Karpas-422 (cell line): ENCODE results near the gene SWI5. TPM values are rescaled to one million over a fixed set of nuclear protein-coding genes. Genes with fewer than 3 reads are reported as not detected.
A peak's percentile ranks its signal among the peaks of the same experiment; 100 is the strongest.

ENCODE experiments used
- DNase-seq: peaks from one replicate; pipeline ENCODE4 v3.0.0-alpha.2; 2015
- H2AFZ ChIP-seq: fragments of 200-600 bp; sonication (generic); 2 replicates; pipeline ENCODE4 v1.6.1; 2014; ENCODE audit warnings: antibody characterized with exemption, low read length, mixed read lengths
- H3K27ac ChIP-seq: fragments of 200-600 bp; sonication (generic); 2 replicates; pipeline ENCODE4 v1.5.1; 2014; ENCODE audit warnings: mild to moderate bottlenecking, low read length, moderate library complexity
- H3K27me3 ChIP-seq: fragments of 200-600 bp; sonication (generic); 2 replicates; pipeline ENCODE4 v1.6.1; 2014; ENCODE audit warnings: low read length, mixed read lengths
- H3K36me3 ChIP-seq: fragments of 200-600 bp; sonication (generic); 2 replicates; pipeline ENCODE4 v1.6.1; 2014; ENCODE audit warnings: low read length, mixed read lengths; ENCODE audit not compliant: insufficient read depth
- H3K4me1 ChIP-seq: fragments of 200-600 bp; sonication (generic); 2 replicates; pipeline ENCODE4 v1.6.1; 2014; ENCODE audit warnings: mild to moderate bottlenecking, low read length, mixed read lengths
- H3K4me2 ChIP-seq: fragments of 200-600 bp; sonication (generic); 2 replicates; pipeline ENCODE4 v1.6.1; 2014; ENCODE audit warnings: low read length, low read depth, mild to moderate bottlenecking; ENCODE audit not compliant: poor library complexity, severe bottlenecking
- H3K4me3 ChIP-seq: fragments of 200-600 bp; sonication (generic); 2 replicates; pipeline ENCODE4 v1.5.1; 2014; ENCODE audit warnings: mild to moderate bottlenecking, antibody characterized with exemption, low read length, mixed read lengths
- H3K79me2 ChIP-seq: fragments of 200-600 bp; sonication (generic); 2 replicates; pipeline ENCODE4 v1.6.1; 2014; ENCODE audit warnings: mild to moderate bottlenecking, low read length, mixed read lengths
- H3K9ac ChIP-seq: fragments of 200-600 bp; sonication (generic); 2 replicates; pipeline ENCODE4 v1.6.0; 2014; ENCODE audit warnings: low read length
- H3K9me2 ChIP-seq: fragments of 200-600 bp; sonication (generic), shearing (Covaris generic); replicated peaks from 2 replicates; pipeline ENCODE4 v1.6.0; 2014; ENCODE audit warnings: mild to moderate bottlenecking, low read length, moderate library complexity; ENCODE audit not compliant: insufficient read depth
- H3K9me3 ChIP-seq: fragments of 300-700, 200-600 bp; sonication (generic); 2 replicates; pipeline ENCODE4 v1.6.1; 2014; ENCODE audit warnings: low read length, mixed read lengths
- H4K20me1 ChIP-seq: fragments of 200-600 bp; sonication (generic); 2 replicates; pipeline ENCODE4 v1.6.1; 2014; ENCODE audit warnings: mild to moderate bottlenecking, antibody characterized with exemption, low read length, low read depth; ENCODE audit not compliant: insufficient read depth
- small RNA-seq: library from RNA; depleted of rRNA; stranded (forward); fragments of <200 nt; gene quantifications from one replicate; pipeline ENCODE3, GENCODE V24; 2014
- total RNA-seq: library from RNA; depleted of rRNA; stranded (reverse); fragments of >200 nt; shearing (Covaris generic); gene quantifications from 2 replicates; pipeline ENCODE4 v1.2.3, GENCODE V29; 2014; ENCODE audit warnings: low replicate concordance; rRNA removed

The SWI5 gene
- total RNA-seq, 1 experiment from 2014 or later: 37.6 TPM

DNA sequence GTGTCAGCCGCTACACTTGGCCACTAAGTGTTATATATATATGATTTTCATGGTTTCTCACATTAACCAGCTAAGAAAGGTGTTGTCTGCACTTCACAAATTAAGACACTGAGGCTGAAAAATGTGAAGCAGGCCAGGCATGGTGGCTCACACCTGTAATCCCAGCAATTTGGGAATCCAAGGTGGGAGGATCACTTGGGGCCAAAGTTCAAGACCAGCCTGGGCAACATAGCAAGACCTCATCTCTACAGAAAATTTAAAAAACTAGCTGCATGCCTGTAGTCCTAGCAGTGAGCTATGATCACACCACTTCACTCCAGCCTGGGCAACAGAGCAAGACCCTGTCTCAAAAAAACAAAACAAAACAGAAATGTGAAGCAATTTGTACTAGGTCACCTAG, 48.3 kb downstream of the SWI5 start:
- H3K4me1 ChIP-seq: peaks cover 21% of the 10 kb centered on the region
- peaks cover 43% of the 10 kb centered on the region for H3K79me2 ChIP-seq
- H3K9me3 ChIP-seq: no peaks in the 10 kb centered on the region
- no peak for DNase-seq
- no peaks in the 10 kb centered on the region for H3K9me2 ChIP-seq
- peaks cover 2% of the 10 kb centered on the region; the same call in 1 of the 2 replicates for H3K36me3 ChIP-seq
- H3K4me2 ChIP-seq: peak overlapping the region; percentile 92
- H3K4me3 ChIP-seq: peak overlapping the region; percentile 85
- no peaks in the 10 kb centered on the region for H4K20me1 ChIP-seq
- no peak overlapping the region for H3K27ac ChIP-seq
- peak overlapping the region; percentile 88 for H3K9ac ChIP-seq
- H2AFZ ChIP-seq: no peak overlapping the region
- no peaks in the 10 kb centered on the region for H3K27me3 ChIP-seq

DNA sequence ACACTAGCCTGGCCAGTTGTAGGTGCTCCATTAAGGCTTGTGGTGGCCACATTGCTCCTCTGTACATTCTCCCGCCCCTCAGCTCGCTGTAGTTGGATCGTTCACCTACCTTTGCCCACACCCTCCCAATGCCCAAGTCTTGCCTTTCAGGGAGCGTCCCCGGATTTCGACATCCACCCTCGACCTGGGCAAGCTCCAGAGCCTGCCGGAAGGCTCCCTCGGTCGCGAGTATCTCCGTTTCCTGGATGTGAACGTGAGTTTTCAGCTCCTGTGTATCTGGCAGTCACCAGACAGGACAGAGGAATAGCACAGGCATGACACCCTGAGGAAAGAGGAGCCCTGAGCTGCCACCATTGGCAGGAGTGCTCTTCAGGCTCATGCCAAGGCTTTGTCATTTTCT, 49.6 kb downstream of the SWI5 start:
- Histone ChIP-seq H4K20me1 (no peaks in the 10 kb centered on the region), H3K9me2 (no peaks in the 10 kb centered on the region), H3K9ac (no peak overlapping the region), H2AFZ (no peak overlapping the region), H3K9me3 (no peaks in the 10 kb centered on the region), H3K4me1 (peaks cover 21% of the 10 kb centered on the region), H3K36me3 (peaks cover 2% of the 10 kb centered on the region; the same call in 1 of the 2 replicates), H3K27ac (no peak overlapping the region), H3K4me2 (no peak overlapping the region), H3K4me3 (no peak overlapping the region), H3K27me3 (no peaks in the 10 kb centered on the region), H3K79me2 (peaks cover 43% of the 10 kb centered on the region)
- no peak for DNase-seq

DNA sequence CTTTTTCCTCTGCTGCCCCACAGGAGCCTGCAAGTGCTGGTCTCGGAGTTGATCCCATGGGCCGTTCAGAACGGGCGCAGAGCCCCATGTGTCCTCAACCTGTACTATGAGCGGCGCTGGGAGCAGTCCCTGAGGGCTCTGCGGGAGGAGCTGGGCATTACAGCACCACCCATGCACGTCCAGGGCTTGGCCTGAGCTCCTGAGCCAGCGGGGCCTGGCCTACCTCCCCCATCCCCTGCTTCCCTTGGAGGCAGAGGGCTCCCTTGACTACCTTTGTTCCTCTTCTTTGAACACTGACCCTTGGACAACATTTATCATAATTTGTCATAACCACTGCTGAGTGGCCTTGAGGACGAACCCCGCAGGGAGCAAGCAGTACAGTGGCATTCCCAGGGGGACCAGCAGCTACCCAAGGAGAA, 57.4 kb downstream of the SWI5 start:
- H3K36me3 ChIP-seq: no peaks in the 10 kb centered on the region
- H3K27me3 ChIP-seq: no peaks in the 10 kb centered on the region
- no peak overlapping the region for H3K9ac ChIP-seq
- peaks cover 20% of the 10 kb centered on the region for H3K4me1 ChIP-seq
- no peaks in the 10 kb centered on the region for H3K9me3 ChIP-seq
- H3K4me3 ChIP-seq: no peak overlapping the region
- peak; percentile 58 for DNase-seq
- H3K9me2 ChIP-seq: no peaks in the 10 kb centered on the region
- no peak overlapping the region for H2AFZ ChIP-seq
- no peaks in the 10 kb centered on the region for H4K20me1 ChIP-seq
- H3K4me2 ChIP-seq: peak overlapping the region; percentile 43
- H3K27ac ChIP-seq: no peak overlapping the region; the same call in 1 of the 2 replicates
- H3K79me2 ChIP-seq: no peaks in the 10 kb centered on the region

DNA sequence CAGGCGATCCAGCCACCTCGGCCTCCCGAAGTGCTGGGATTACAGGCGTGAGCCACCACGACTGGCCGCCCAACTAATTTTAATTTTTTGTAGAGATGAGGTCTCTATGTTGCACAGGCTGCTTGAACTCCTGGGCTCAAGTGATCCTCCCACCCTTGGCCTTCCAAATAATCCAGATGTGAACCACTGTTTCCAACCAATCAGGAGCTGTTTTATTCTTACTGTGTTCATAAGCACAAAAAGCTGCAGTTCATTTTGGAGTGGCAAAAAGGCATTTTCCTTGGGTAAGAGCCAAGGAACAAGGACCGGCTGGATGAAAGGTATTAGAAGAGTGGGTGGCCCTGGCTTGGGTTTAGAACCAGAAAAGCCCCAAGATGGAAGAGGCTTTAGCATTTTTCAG, 59.1 kb downstream of the SWI5 start:
- no peaks in the 10 kb centered on the region for H3K9me3 ChIP-seq
- H2AFZ ChIP-seq: no peak overlapping the region
- H3K36me3 ChIP-seq: no peaks in the 10 kb centered on the region
- no peaks in the 10 kb centered on the region for H3K9me2 ChIP-seq
- H4K20me1 ChIP-seq: no peaks in the 10 kb centered on the region
- no peaks in the 10 kb centered on the region for H3K79me2 ChIP-seq
- H3K9ac ChIP-seq: no peak overlapping the region
- DNase-seq: no peak
- H3K4me2 ChIP-seq: no peak overlapping the region
- H3K4me1 ChIP-seq: peaks cover 26% of the 10 kb centered on the region
- H3K27me3 ChIP-seq: no peaks in the 10 kb centered on the region
- no peak overlapping the region for H3K27ac ChIP-seq
- H3K4me3 ChIP-seq: no peak overlapping the region

DNA sequence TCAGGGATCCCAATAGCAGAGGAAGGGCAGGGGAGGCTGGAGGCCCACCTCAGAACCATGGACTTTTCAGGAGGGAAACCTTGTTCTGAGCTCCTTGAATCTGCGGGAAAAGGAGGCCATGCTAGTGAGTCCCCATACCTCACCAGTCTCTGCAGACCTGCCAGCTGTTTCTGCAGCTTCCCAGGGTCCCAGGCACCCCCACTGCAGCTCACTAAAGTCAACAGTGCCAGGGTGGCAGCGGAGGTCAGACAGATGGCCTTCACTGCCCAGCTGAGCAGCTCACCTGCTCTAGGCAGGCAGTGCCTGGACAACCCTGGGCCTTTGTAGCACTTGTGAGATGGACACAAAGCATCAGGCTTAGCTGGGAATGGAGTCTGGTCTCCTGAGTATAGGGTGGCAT, 59.8 kb downstream of the SWI5 start:
- Histone ChIP-seq H3K36me3 (no peaks in the 10 kb centered on the region), H3K4me1 (peaks cover 28% of the 10 kb centered on the region)

DNA sequence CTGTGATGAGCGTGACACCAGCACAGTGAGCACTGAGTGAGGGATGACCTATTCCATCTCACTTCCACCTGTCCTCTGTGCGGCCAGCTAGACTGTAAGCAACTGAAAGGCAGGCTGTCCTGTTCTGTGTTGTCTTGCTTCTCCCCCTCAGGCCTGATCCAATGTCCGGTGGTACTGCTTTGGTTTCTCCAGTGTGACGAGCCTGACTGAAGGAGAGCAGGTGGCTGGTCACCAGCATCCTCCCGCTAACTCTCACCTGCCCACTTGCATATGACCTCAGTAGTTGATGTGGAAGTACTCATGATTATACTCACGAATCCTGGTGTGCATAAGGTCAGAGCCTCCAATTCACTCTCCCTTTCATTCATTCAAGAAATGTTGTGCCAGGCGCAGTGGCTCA, 61.9 kb downstream of the SWI5 start:
- DNase-seq: no peak
- H3K27ac ChIP-seq: no peak overlapping the region

More for the DNA sequence above, 59.8 kb downstream of the SWI5 start:
- Histone ChIP-seq H3K9ac (no peak overlapping the region), H4K20me1 (no peaks in the 10 kb centered on the region), H3K79me2 (peaks cover 2% of the 10 kb centered on the region; the same call in 1 of the 2 replicates), H3K27me3 (no peaks in the 10 kb centered on the region), H3K4me3 (no peak overlapping the region), H3K4me2 (no peak overlapping the region), H2AFZ (no peak overlapping the region), H3K9me2 (no peaks in the 10 kb centered on the region), H3K27ac (no peak overlapping the region), H3K9me3 (no peaks in the 10 kb centered on the region)
- DNase-seq: no peak

More for the DNA sequence above, 61.9 kb downstream of the SWI5 start:
- H4K20me1 ChIP-seq: no peaks in the 10 kb centered on the region
- peaks cover 6% of the 10 kb centered on the region for H3K79me2 ChIP-seq
- H3K4me1 ChIP-seq: peaks cover 24% of the 10 kb centered on the region
- no peaks in the 10 kb centered on the region for H3K9me3 ChIP-seq
- H3K27me3 ChIP-seq: no peaks in the 10 kb centered on the region
- no peak overlapping the region for H3K4me2 ChIP-seq
- H3K36me3 ChIP-seq: peaks cover 3% of the 10 kb centered on the region; the same call in 1 of the 2 replicates
- H3K9me2 ChIP-seq: no peaks in the 10 kb centered on the region
- no peak overlapping the region for H3K9ac ChIP-seq
- no peak overlapping the region for H3K4me3 ChIP-seq
- H2AFZ ChIP-seq: no peak overlapping the region

Small RNA genes lying within 50 kb of the gene (small RNA-seq; reads per million reads assigned to genes)
- gene MIR199B (0.40 reads per million, percentile 3 among the genes with 10 or more reads in this experiment), gene MIR3154 (not detected)

Other genes with a start within 250 kb of the SWI5 start
- gene NAIF1, start 209.0 kb upstream of the SWI5 start, total RNA-seq: 7.3 and 13.9 TPM in 2 replicates
- gene SLC25A25, start 208.0 kb upstream of the SWI5 start, total RNA-seq: 4.1 and 12.7 TPM in 2 replicates
- gene PTGES2, start 148.5 kb upstream of the SWI5 start, total RNA-seq: 68.4 and 114 TPM in 2 replicates
- not detected in 2 replicates for gene LCN2, start 126.8 kb upstream of the SWI5 start, total RNA-seq
- gene BBLN, start 116.0 kb upstream of the SWI5 start, total RNA-seq: 154 and 209 TPM in 2 replicates
- gene CIZ1, start 84.7 kb upstream of the SWI5 start, total RNA-seq: 62.7 and 84.0 TPM in 2 replicates
- gene DNM1, start 72.9 kb upstream of the SWI5 start, total RNA-seq: 0.65 and 5.0 TPM in 2 replicates
- 16.2 and 75.3 TPM in 2 replicates for gene GOLGA2, start 269 bp upstream of the SWI5 start, total RNA-seq
- 20.8 and 28.2 TPM in 2 replicates for gene TRUB2, start 46.2 kb downstream of the SWI5 start, total RNA-seq
- 28.3 and 40.1 TPM in 2 replicates for gene COQ4, start 46.6 kb downstream of the SWI5 start, total RNA-seq
- gene SLC27A4, start 64.3 kb downstream of the SWI5 start, total RNA-seq: 18.5 and 24.4 TPM in 2 replicates
- 22.7 and 33.4 TPM in 2 replicates for gene URM1, start 95.1 kb downstream of the SWI5 start, total RNA-seq
- 12.2 and 19.8 TPM in 2 replicates for gene CERCAM, start 144.6 kb downstream of the SWI5 start, total RNA-seq
- gene ODF2, start 179.7 kb downstream of the SWI5 start, total RNA-seq: 37.8 and 69.5 TPM in 2 replicates
- gene GLE1, start 228.4 kb downstream of the SWI5 start, total RNA-seq: 26.5 and 32.7 TPM in 2 replicates